ENCODE data around the gene PRIM2.

The PRIM2 gene

DNA sequence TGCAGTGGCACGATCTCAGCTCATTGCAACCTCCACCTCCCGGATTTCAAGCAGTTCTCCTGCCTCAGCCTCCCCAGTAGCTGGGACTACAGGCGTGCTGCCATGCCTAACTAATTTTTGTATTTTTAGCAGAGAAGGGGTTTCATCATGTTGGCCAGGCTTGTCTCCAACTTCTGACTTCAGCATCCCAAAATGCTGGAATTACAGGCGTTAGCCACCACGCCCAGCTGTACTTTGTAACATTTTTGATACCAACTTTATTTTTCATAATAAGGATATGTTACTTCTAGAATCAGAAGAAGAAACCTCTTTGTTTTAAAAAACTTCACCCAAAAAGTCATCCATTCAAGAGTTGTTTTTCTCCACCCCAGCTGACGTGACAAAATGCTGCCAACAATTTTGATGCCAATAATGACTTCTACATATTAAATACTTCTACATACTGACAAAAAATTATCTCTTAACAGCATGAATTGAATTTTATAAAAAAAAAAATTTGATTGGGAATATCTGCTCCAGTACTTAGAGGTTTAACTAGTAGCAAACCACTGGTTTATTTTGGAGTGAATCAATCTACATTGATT, 22.5 kb upstream of the PRIM2 start:
- Histone ChIP-seq H3K27me3 (no peaks in the 10 kb centered on the region), H3K9me3 (no peaks in the 10 kb centered on the region), H3K4me1 (ENCODE audit: control insufficient read depth in 1 of 2, insufficient read depth in 1 of 2, low read depth in 1 of 2, low read length in 1 of 2) (no peaks in the 10 kb centered on the region), H3K27ac (no peak overlapping the region), H3K4me3 (ENCODE audit: low read depth in 1 of 2, low read length in 1 of 2) (no peak overlapping the region), H3K36me3 (no peaks in the 10 kb centered on the region)
- TF ChIP-seq, protein P1, sequence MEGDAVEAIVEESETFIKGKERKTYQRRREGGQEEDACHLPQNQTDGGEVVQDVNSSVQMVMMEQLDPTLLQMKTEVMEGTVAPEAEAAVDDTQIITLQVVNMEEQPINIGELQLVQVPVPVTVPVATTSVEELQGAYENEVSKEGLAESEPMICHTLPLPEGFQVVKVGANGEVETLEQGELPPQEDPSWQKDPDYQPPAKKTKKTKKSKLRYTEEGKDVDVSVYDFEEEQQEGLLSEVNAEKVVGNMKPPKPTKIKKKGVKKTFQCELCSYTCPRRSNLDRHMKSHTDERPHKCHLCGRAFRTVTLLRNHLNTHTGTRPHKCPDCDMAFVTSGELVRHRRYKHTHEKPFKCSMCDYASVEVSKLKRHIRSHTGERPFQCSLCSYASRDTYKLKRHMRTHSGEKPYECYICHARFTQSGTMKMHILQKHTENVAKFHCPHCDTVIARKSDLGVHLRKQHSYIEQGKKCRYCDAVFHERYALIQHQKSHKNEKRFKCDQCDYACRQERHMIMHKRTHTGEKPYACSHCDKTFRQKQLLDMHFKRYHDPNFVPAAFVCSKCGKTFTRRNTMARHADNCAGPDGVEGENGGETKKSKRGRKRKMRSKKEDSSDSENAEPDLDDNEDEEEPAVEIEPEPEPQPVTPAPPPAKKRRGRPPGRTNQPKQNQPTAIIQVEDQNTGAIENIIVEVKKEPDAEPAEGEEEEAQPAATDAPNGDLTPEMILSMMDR (IDR thresholded peaks at IDR 0.05) = no peak

DNA sequence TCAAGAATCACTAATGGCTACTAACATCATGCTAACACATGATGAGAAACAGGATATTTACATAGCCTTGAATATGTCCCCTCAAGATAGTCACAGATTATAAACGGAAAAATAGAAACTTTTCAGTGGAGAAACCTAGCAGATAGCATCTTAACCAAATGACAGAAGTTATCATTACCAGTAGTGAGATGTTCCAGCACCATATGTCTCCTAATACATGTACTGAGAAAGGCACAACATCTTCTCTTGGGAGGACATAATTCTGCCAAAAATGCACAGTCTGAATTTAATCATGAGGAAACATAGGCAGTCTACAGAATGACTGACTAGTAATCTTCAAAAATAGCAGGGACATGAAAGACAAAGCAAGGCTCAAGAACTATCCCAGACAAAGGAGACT, 19.9 kb upstream of the PRIM2 start:
- no peaks in the 10 kb centered on the region for H3K9me3 ChIP-seq
- no peak overlapping the region for H3K4me3 ChIP-seq (ENCODE audit: low read depth in 1 of 2, low read length in 1 of 2)
- H3K36me3 ChIP-seq = no peaks in the 10 kb centered on the region
- no peaks in the 10 kb centered on the region for H3K4me1 ChIP-seq (ENCODE audit: control insufficient read depth in 1 of 2, insufficient read depth in 1 of 2, low read depth in 1 of 2, low read length in 1 of 2)
- H3K27me3 ChIP-seq = no peaks in the 10 kb centered on the region
- no peak overlapping the region for H3K27ac ChIP-seq
- TF ChIP-seq, protein P1 (IDR thresholded peaks at IDR 0.05) = no peak

GRCh38 chr6:57298741-57299140, 18.7 kb upstream of the PRIM2 start:
- H3K36me3 ChIP-seq = no peaks in the 10 kb centered on the region
- no peak overlapping the region for H3K4me3 ChIP-seq (ENCODE audit: low read depth in 1 of 2, low read length in 1 of 2)
- H3K27ac ChIP-seq = no peak overlapping the region
- TF ChIP-seq, protein P1 (IDR thresholded peaks at IDR 0.05) = no peak
- H3K9me3 ChIP-seq = no peaks in the 10 kb centered on the region
- H3K27me3 ChIP-seq = no peaks in the 10 kb centered on the region
- H3K4me1 ChIP-seq (ENCODE audit: control insufficient read depth in 1 of 2, insufficient read depth in 1 of 2, low read depth in 1 of 2, low read length in 1 of 2) = no peaks in the 10 kb centered on the region

GRCh38 chr6:57301757-57302156, 15.7 kb upstream of the PRIM2 start:
- Histone ChIP-seq H3K27ac (no peak overlapping the region), H3K27me3 (no peaks in the 10 kb centered on the region), H3K36me3 (no peaks in the 10 kb centered on the region), H3K4me1 (ENCODE audit: control insufficient read depth in 1 of 2, insufficient read depth in 1 of 2, low read depth in 1 of 2, low read length in 1 of 2) (no peaks in the 10 kb centered on the region), H3K9me3 (no peaks in the 10 kb centered on the region), H3K4me3 (ENCODE audit: low read depth in 1 of 2, low read length in 1 of 2) (no peak overlapping the region)
- TF ChIP-seq, protein P1 (IDR thresholded peaks at IDR 0.05) = no peak

DNA sequence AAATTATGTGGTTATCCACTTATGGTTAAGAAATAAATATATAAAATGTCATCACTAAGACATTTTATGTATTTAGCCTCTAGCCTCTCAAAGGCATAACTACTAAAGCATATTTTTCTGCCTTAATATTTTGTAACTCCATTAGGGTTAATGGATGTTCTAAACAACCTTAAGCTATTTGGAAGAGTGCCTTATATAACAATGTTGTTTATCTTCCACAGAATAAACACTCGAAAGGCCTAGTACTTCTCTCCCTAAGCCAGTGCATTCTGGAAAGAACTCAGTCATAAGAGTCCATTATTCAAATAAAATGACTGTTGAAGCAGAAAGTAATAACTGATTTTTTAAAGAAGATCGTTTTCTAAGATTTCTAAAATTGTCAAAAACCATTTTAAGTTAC, 15.0 kb upstream of the PRIM2 start:
- Histone ChIP-seq H3K27ac (no peak overlapping the region), H3K9me3 (no peaks in the 10 kb centered on the region), H3K4me3 (ENCODE audit: low read depth in 1 of 2, low read length in 1 of 2) (no peak overlapping the region), H3K36me3 (no peaks in the 10 kb centered on the region), H3K27me3 (no peaks in the 10 kb centered on the region), H3K4me1 (ENCODE audit: control insufficient read depth in 1 of 2, insufficient read depth in 1 of 2, low read depth in 1 of 2, low read length in 1 of 2) (no peaks in the 10 kb centered on the region)
- TF ChIP-seq, protein P1 (IDR thresholded peaks at IDR 0.05) = no peak
